Body of pancreas (tissue), 4 donors: ENCODE measurements around the gene NBDY. TPM values are rescaled to one million over a fixed set of nuclear protein-coding genes. Genes with fewer than 3 reads are reported as not detected.

Experiments
- ATAC-seq: fragments of 150-250 bp; one replicate; pipeline ENCODE4 v1.9.1; 2016
- DNase-seq, 4 donors: peaks; one replicate each; pipeline ENCODE4 v3.0.0-alpha.2; 2019
- H3K27ac ChIP-seq, 4 donors: fragments of 200-600 bp; sonication (generic); 1 replicate in 3 of 4; 2 replicates in 1 of 4; pipeline versions ENCODE4 v1.5.1 to v1.6.1; 2016 to 2019; ENCODE audit warnings: mild to moderate bottlenecking in 1 of 4, mixed read lengths in 1 of 4, moderate library complexity in 1 of 4
- H3K27me3 ChIP-seq, 2 donors: fragments of 200-600 bp; sonication (generic); one replicate each; pipeline ENCODE4 v1.6.0; 2016; ENCODE audit warnings: mild to moderate bottlenecking in 1 of 2
- H3K36me3 ChIP-seq, 2 donors: fragments of 200-600 bp; sonication (generic); replicated peaks in 1 of 2; 2 replicates each; pipeline ENCODE4 v1.5.1; 2016; ENCODE audit warnings: low read depth in 2 of 2; ENCODE audit not compliant: insufficient read depth in 1 of 2
- H3K4me1 ChIP-seq: fragments of 200-600 bp; sonication (generic); one replicate; pipeline ENCODE4 v1.6.0; 2016
- H3K4me3 ChIP-seq, 2 donors: fragments of 200-600 bp; sonication (generic); 1 replicate in 1 of 2; 2 replicates in 1 of 2; pipeline ENCODE4 v1.5.1; 2016 to 2019
- H3K9me3 ChIP-seq, 3 donors: fragments of 200-600 bp; sonication (generic); 1 replicate in 2 of 3; 2 replicates in 1 of 3; pipeline ENCODE4 v1.5.1; 2016
- CTCF ChIP-seq, 7 experiments: fragments of 450-650 bp in 4 of 7; fragments of 200-600 bp in 3 of 7; sonication (generic) in 3 of 7; IDR thresholded peaks; one replicate each; pipeline ENCODE4 v1.5.1; 2016 to 2019; ENCODE audit warnings: antibody characterized with exemption in 7 of 7
- POLR2A ChIP-seq, 3 donors: fragments of 450-650 bp; IDR thresholded peaks; one replicate each; pipeline ENCODE4 v1.6.1; 2016; ENCODE audit warnings: antibody characterized with exemption in 3 of 3, mild to moderate bottlenecking in 2 of 3
- WGBS, 2 donors: methylation state at CpG; one replicate each; pipeline ENCODE4 v1.1.5; 2017; 5-methylcytosine and 5-hydroxymethylcytosine counted together
- intact Hi-C: fragments of 100-400 bp; cut with DNase I; formaldehyde crosslinking; loops from one replicate; pipeline ENCODE4 v1.15.1; 2023
- total RNA-seq, 2 donors: library from RNA; depleted of rRNA; stranded (reverse); fragments of >200 nt; gene quantifications; one replicate each; pipeline ENCODE4 v1.1.0, GENCODE V29; 2016

Gene NBDY
- total RNA-seq, 2 donors from 2014 or later = 3.6 to 12.2 TPM

DNA sequence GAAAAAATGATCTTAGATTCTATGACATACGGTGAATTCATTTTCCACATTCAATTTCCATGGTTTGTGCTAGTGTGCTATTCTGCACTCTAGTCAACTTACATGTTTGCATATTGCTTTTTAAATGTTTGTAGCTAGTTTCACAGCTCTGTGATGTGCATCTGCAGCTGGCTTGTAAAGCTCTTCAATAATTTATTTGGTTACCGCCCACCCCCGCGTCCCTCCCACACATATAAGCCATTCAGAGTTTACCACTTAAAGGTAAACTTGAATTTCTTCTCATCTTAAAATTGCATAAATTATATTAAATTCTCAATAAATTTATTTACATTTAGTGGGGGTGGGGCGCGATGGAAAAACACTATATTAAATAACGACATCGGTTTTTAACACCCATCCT lies 291 bp upstream of the NBDY start:
- H3K4me3 ChIP-seq = peak overlapping the region in 1 of 2 donors; percentile 54
- intact Hi-C loops = no loop called here
- no peaks in the 10 kb centered on the region for H3K9me3 ChIP-seq
- H3K27ac ChIP-seq = peak overlapping the region in 2 of 4 donors; percentile 62 to 80
- TF ChIP-seq CTCF (IDR thresholded peaks at IDR 0.05) = no peak
- no peak for TF ChIP-seq POLR2A (IDR thresholded peaks at IDR 0.05)
- DNase-seq (peak in 3 of 4 donors; percentile 5 to 39 (median 11)), ATAC-seq (no peak)
- H3K36me3 ChIP-seq = no peaks in the 10 kb centered on the region
- H3K27me3 ChIP-seq = no peaks in the 10 kb centered on the region
- 3 to 4% methylated on average over 8 of the region's 8 CpGs for WGBS, 2 donors
- H3K4me1 ChIP-seq = no peaks in the 10 kb centered on the region

GRCh38 chrX:56733459-56734046 lies 4.5 kb downstream of the NBDY start:
- Histone ChIP-seq H3K9me3 (no peaks in the 10 kb centered on the region), H3K4me3 (no peak overlapping the region), H3K27ac (no peak overlapping the region), H3K4me1 (peaks cover 1% of the 10 kb centered on the region), H3K27me3 (no peaks in the 10 kb centered on the region), H3K36me3 (no peaks in the 10 kb centered on the region)
- intact Hi-C loops = no loop called here
- WGBS, 2 donors = 45 to 50% methylated on average over 2 of the region's 2 CpGs
- peak; percentile 33 for ATAC-seq
- peak; percentile 42 to 78 (median 53) for DNase-seq
- TF ChIP-seq POLR2A (IDR thresholded peaks at IDR 0.05) (no peak), CTCF (IDR thresholded peaks at IDR 0.05) (peak; percentile 38 to 61 (median 43))

- Histone ChIP-seq H3K27ac (no peak overlapping the region), H3K4me1 (peaks cover 5% of the 10 kb centered on the region), H3K4me3 (no peak overlapping the region), H3K9me3 (no peaks in the 10 kb centered on the region), H3K36me3 (no peaks in the 10 kb centered on the region), H3K27me3 (no peaks in the 10 kb centered on the region)
- intact Hi-C loops = no loop called here
- TF ChIP-seq POLR2A (IDR thresholded peaks at IDR 0.05) = no peak
- TF ChIP-seq CTCF (IDR thresholded peaks at IDR 0.05) = no peak
- WGBS, 2 donors = 92 to 97% methylated on average over 9 to 10 of the region's 14 CpGs
- no peak for ATAC-seq
- no peak for DNase-seq
Observed at GRCh38 chrX:56736219-56736618, 7.2 kb downstream of the NBDY start.

DNA sequence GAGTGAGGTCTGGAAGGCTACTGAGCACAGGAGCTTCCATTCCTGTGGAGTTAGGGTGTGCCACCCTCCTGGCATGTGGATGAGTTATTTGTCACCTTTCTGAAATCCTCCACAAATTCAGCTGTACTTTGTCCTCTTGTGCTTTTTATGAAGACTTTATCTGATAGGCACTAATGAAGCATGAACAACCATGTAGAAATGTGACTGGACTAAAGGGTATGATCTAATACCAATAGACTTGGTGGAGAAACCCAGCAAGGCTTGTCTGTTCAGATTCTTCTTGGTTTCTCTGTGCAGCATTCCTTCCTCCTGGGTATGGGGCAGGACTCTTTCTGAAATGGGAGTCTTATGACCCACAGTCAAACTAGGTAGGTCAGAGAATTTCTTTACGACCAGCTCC lies 9.6 kb downstream of the NBDY start:
- Histone ChIP-seq H3K4me1 (peaks cover 5% of the 10 kb centered on the region), H3K36me3 (no peaks in the 10 kb centered on the region), H3K9me3 (no peaks in the 10 kb centered on the region), H3K27me3 (peaks cover 0 to 3% of the 10 kb centered on the region in 2 donors), H3K4me3 (no peak overlapping the region), H3K27ac (no peak overlapping the region)
- intact Hi-C loops = no loop called here
- ATAC-seq (no peak), DNase-seq (no peak)
- 33 to 46% methylated on average over 1 of the region's 1 CpG for WGBS, 2 donors
- TF ChIP-seq CTCF (IDR thresholded peaks at IDR 0.05) (no peak), POLR2A (IDR thresholded peaks at IDR 0.05) (no peak)

GRCh38 chrX:56744996-56745395 lies 16.0 kb downstream of the NBDY start:
- Histone ChIP-seq H3K4me1 (no peaks in the 10 kb centered on the region), H3K4me3 (no peak overlapping the region), H3K9me3 (no peaks in the 10 kb centered on the region), H3K27ac (no peak overlapping the region), H3K36me3 (no peaks in the 10 kb centered on the region), H3K27me3 (peaks cover 0 to 3% of the 10 kb centered on the region in 2 donors)
- ATAC-seq = no peak
- TF ChIP-seq POLR2A (IDR thresholded peaks at IDR 0.05) = no peak
- TF ChIP-seq CTCF (IDR thresholded peaks at IDR 0.05) = no peak
- DNase-seq = no peak
- intact Hi-C loops = no loop called here
- WGBS, 2 donors = 90 to 94% methylated on average over 4 of the region's 4 CpGs
